HepG2 (cell line): Measurements from ENCODE around the gene INF2. TPM values are rescaled to one million over a fixed set of nuclear protein-coding genes. Genes with fewer than 3 reads are reported as not detected.

Experiments used
- ATF1 ChIP-seq: IDR thresholded peaks from 2 replicates; pipeline ENCODE4 v1.6.1; 2016; ENCODE audit warnings: mild to moderate bottlenecking, control low read depth
- FOXK1 ChIP-seq: sonication (generic); formaldehyde crosslinking; IDR thresholded peaks from 2 replicates; pipeline ENCODE4 v1.4.0; 2020; ENCODE audit warnings: low read depth, missing genetic modification reagents, borderline replicate concordance
- GATA4 ChIP-seq: sonication (generic); IDR thresholded peaks from 2 replicates; pipeline ENCODE4 v1.6.1; 2016; ENCODE audit warnings: antibody characterized with exemption, low read depth, borderline replicate concordance
- KDM5A ChIP-seq: fragments of 200-600 bp; sonication (generic); IDR thresholded peaks from 2 replicates; pipeline ENCODE4 v1.7.0; 2018; ENCODE audit warnings: antibody characterized with exemption, mild to moderate bottlenecking, low read length, borderline replicate concordance
- MAFG ChIP-seq: sonication (generic); formaldehyde crosslinking; IDR thresholded peaks from 2 replicates; pipeline ENCODE4 v1.5.1; 2020; ENCODE audit warnings: mild to moderate bottlenecking, missing genetic modification reagents
- MLLT10 ChIP-seq: sonication (generic); formaldehyde crosslinking; IDR thresholded peaks from 2 replicates; pipeline ENCODE4 v1.4.0; 2020; ENCODE audit warnings: missing genetic modification reagents
- NAIF1 ChIP-seq: sonication (generic); formaldehyde crosslinking; IDR thresholded peaks from 2 replicates; pipeline ENCODE4 v1.5.0; 2020; ENCODE audit warnings: mild to moderate bottlenecking, missing genetic modification reagents, borderline replicate concordance
- POLR2AphosphoS5 ChIP-seq: IDR thresholded peaks from 2 replicates; pipeline ENCODE4 v1.6.1; 2012; ENCODE audit warnings: low read depth, low read length
- RBM22 ChIP-seq: fragments of 200-400 bp; formaldehyde crosslinking; optimal IDR thresholded peaks from 2 replicates; pipeline ENCODE3; 2017; ENCODE audit warnings: mild to moderate bottlenecking, low read length, moderate library complexity
- RFXAP ChIP-seq: sonication (generic); formaldehyde crosslinking; IDR thresholded peaks from 2 replicates; pipeline ENCODE4 v1.4.0; 2020; ENCODE audit warnings: missing genetic modification reagents, borderline replicate concordance
- SNAPC2 ChIP-seq: sonication (generic); formaldehyde crosslinking; IDR thresholded peaks from 2 replicates; pipeline ENCODE4 v1.8.1; 2022; ENCODE audit warnings: mild to moderate bottlenecking, missing genetic modification reagents
- SOX6 ChIP-seq, 2 experiments: fragments of 450-650 bp in 1 of 2; sonication (generic) in 1 of 2; formaldehyde crosslinking in 1 of 2; IDR thresholded peaks; 2 replicates each; pipeline versions ENCODE4 v1.4.0 to v1.6.1; 2017 to 2020; ENCODE audit warnings: antibody characterized with exemption in 1 of 2, mild to moderate bottlenecking in 1 of 2, missing genetic modification reagents in 1 of 2
- TRIM24 ChIP-seq: sonication (generic); formaldehyde crosslinking; IDR thresholded peaks from 2 replicates; pipeline ENCODE4 v1.8.0; 2022; ENCODE audit warnings: mild to moderate bottlenecking, missing genetic modification reagents
- TSC22D2 ChIP-seq: sonication (generic); formaldehyde crosslinking; IDR thresholded peaks from 2 replicates; pipeline ENCODE4 v1.5.1; 2020; ENCODE audit warnings: missing genetic modification reagents, mild to moderate bottlenecking, borderline replicate concordance
- ZNF10 ChIP-seq: sonication (generic); formaldehyde crosslinking; IDR thresholded peaks from 2 replicates; pipeline ENCODE4 v1.4.0; 2020; ENCODE audit warnings: mild to moderate bottlenecking, low read depth, missing genetic modification reagents, borderline replicate concordance
- ZNF234 ChIP-seq: sonication (generic); formaldehyde crosslinking; conservative IDR thresholded peaks from 2 replicates; pipeline ENCODE4 v1.5.1; 2020; ENCODE audit warnings: mild to moderate bottlenecking, missing genetic modification reagents
- ZNF317 ChIP-seq: sonication (generic); formaldehyde crosslinking; IDR thresholded peaks from 2 replicates; pipeline ENCODE4 v1.5.0; 2020; ENCODE audit warnings: mild to moderate bottlenecking, missing genetic modification reagents
- ZNF44 ChIP-seq: sonication (generic); formaldehyde crosslinking; IDR thresholded peaks from 2 replicates; pipeline ENCODE4 v1.5.1; 2020; ENCODE audit warnings: mild to moderate bottlenecking, missing genetic modification reagents
- ZNF547 ChIP-seq: sonication (generic); formaldehyde crosslinking; IDR thresholded peaks from 2 replicates; pipeline ENCODE4 v1.5.1; 2020; ENCODE audit warnings: mild to moderate bottlenecking, missing genetic modification reagents
- ZNF75D ChIP-seq: sonication (generic); formaldehyde crosslinking; IDR thresholded peaks from 2 replicates; pipeline ENCODE4 v1.8.1; 2023; ENCODE audit warnings: missing genetic modification reagents, mild to moderate bottlenecking, borderline replicate concordance
- ZNF766 ChIP-seq: sonication (generic); formaldehyde crosslinking; IDR thresholded peaks from 2 replicates; pipeline ENCODE4 v1.5.0; 2020; ENCODE audit warnings: missing genetic modification reagents, borderline replicate concordance
- ZSCAN22 ChIP-seq: sonication (generic); formaldehyde crosslinking; IDR thresholded peaks from 2 replicates; pipeline ENCODE4 v1.4.0; 2020; ENCODE audit warnings: mild to moderate bottlenecking, missing genetic modification reagents
- polyA plus RNA-seq, 8 experiments: library from polyadenylated mRNA; depleted of rRNA in 3 of 8; stranded (reverse) in 7 of 8; unstranded in 1 of 8; fragments of >200 nt; fragmentation: Illumina TruSeq in 4 of 8; extraction: Trizol in 4 of 8; gene quantifications; 2 replicates each; pipeline versions ENCODE4 v1.2.1 to v1.2.3, GENCODE V29; 2011 to 2016; ENCODE audit warnings: low read depth in 4 of 8, missing spikeins in 1 of 8, mixed read lengths in 1 of 8; ENCODE audit not compliant: insufficient read depth in 1 of 8
- total RNA-seq, 5 experiments: library from RNA; depleted of rRNA; stranded (reverse); fragments of >200 nt; fragmentation: Illumina TruSeq; extraction: Trizol; gene quantifications; 2 replicates each; pipeline ENCODE4 v1.2.3, GENCODE V29; 2016; ENCODE audit warnings: low read depth in 1 of 5
- TF ChIP-seq, protein P1 (sequence below): sonication (generic); formaldehyde crosslinking; IDR thresholded peaks from 2 replicates; pipeline ENCODE4 v1.4.0; 2020; ENCODE audit warnings: missing genetic modification reagents, low read depth, mild to moderate bottlenecking, borderline replicate concordance
- TF ChIP-seq, protein P2 (sequence below): sonication (generic); formaldehyde crosslinking; IDR thresholded peaks from 2 replicates; pipeline ENCODE4 v1.8.1; 2022; ENCODE audit warnings: mild to moderate bottlenecking, missing genetic modification reagents
- TF ChIP-seq, protein P3 (sequence below): sonication (generic); formaldehyde crosslinking; IDR thresholded peaks from 2 replicates; pipeline ENCODE4 v1.5.1; 2020; ENCODE audit warnings: missing genetic modification reagents, mild to moderate bottlenecking, borderline replicate concordance
- TF ChIP-seq, protein P4 (sequence below): sonication (generic); formaldehyde crosslinking; IDR thresholded peaks from 2 replicates; pipeline ENCODE4 v1.8.1; 2023; ENCODE audit warnings: mild to moderate bottlenecking, missing genetic modification reagents

The INF2 gene
- total and polyA plus RNA-seq, 2 of the 13 experiments (the other 11 are each of a cell fraction or from before 2014, with no cell fraction given): 16.4 to 26.4 TPM

DNA sequence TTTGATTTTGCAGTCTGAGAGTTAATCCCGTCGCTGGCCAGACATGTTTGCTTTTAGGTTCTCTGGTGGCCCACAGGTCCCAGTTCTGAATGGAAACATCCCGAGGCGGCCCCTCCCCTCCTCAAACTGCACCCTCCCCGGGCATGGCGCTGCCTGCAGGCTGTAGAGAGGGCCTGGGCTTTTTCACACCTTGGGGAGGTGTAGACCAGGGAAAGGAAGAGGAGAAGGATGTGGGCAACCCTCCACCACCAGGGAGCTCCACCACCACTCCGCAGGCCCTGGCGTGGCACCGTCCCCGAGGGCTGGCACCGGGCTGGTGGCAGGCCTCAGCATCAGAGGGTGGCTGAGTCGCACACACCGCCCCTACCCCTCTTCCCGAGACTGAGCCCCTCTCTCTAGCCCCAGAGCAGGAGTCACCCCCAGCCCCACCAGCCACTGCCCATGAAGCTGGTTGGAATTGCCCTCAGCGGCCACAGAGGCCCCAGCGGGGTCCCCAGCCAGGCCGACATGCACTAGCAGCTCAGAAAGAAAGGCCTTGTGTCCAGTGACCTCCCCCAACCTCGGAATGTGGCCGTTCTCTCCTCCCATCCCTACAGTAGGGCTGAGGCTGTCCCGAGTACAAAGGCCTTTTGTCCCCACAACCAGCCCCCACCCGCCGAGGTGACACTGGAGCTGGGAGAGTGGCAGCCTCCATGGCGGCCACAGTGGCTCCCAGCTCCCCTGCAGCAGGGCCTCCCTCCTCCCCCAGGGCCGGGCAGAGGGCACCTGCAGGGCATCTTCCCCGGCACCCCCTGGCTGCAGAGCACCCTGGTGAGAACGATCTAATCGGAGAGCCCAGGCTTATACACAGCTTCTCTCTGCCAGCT lies 23.5 kb upstream of the INF2 start (continued):
- TF ChIP-seq ZNF766 (no peak; the same call in 1 of the 2 replicates), GATA4 (no peak), RBM22 (no peak), ZNF234 (0 out of 2 replicates have a peak, but pooled peaks have one; percentile 18), RFXAP (CRISPR knock-in tag) (no peak; the same call in 1 of the 2 replicates), ZSCAN22 (CRISPR knock-in tag) (peak; percentile 71; the same call in 1 of the 2 replicates), ZNF547 (CRISPR knock-in tag) (no peak), MAFG (CRISPR knock-in tag) (no peak), ZNF10 (no peak), FOXK1 (CRISPR knock-in tag) (peak; percentile 18; the same call in 1 of the 2 replicates), KDM5A (no peak), ATF1 (CRISPR knock-in tag) (no peak), ZNF44 (CRISPR knock-in tag) (no peak), TSC22D2 (no peak; the same call in 1 of the 2 replicates), POLR2AphosphoS5 (peak; percentile 58), SNAPC2 (CRISPR knock-in tag) (peak; percentile 80; the same call in 1 of the 2 replicates), ZNF75D (CRISPR knock-in tag) (no peak), MLLT10 (CRISPR knock-in tag) (no peak), NAIF1 (CRISPR knock-in tag) (peak; percentile 61; the same call in 1 of the 2 replicates), ZNF317 (CRISPR knock-in tag) (peak; percentile 81), TRIM24 (CRISPR knock-in tag) (no peak), SOX6 (IDR thresholded peaks at IDR 0.05) (no peak), SOX6 (CRISPR knock-in tag; IDR thresholded peaks at IDR 0.05) (peak; percentile 94)
- TF ChIP-seq, protein P1, sequence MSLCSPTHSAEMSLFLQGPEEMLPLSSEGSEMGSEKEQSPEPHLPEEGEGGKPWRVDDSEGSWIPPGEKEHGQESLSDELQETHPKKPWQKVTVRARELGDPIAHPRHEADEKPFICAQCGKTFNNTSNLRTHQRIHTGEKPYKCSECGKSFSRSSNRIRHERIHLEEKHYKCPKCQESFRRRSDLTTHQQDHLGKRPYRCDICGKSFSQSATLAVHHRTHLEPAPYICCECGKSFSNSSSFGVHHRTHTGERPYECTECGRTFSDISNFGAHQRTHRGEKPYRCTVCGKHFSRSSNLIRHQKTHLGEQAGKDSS (CRISPR knock-in tag): peak; percentile 68; the same call in 1 of the 2 replicates
- TF ChIP-seq, protein P2, sequence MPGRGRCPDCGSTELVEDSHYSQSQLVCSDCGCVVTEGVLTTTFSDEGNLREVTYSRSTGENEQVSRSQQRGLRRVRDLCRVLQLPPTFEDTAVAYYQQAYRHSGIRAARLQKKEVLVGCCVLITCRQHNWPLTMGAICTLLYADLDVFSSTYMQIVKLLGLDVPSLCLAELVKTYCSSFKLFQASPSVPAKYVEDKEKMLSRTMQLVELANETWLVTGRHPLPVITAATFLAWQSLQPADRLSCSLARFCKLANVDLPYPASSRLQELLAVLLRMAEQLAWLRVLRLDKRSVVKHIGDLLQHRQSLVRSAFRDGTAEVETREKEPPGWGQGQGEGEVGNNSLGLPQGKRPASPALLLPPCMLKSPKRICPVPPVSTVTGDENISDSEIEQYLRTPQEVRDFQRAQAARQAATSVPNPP (CRISPR knock-in tag): no peak
- TF ChIP-seq, protein P3, sequence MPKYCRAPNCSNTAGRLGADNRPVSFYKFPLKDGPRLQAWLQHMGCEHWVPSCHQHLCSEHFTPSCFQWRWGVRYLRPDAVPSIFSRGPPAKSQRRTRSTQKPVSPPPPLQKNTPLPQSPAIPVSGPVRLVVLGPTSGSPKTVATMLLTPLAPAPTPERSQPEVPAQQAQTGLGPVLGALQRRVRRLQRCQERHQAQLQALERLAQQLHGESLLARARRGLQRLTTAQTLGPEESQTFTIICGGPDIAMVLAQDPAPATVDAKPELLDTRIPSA: no peak
- TF ChIP-seq, protein P4, sequence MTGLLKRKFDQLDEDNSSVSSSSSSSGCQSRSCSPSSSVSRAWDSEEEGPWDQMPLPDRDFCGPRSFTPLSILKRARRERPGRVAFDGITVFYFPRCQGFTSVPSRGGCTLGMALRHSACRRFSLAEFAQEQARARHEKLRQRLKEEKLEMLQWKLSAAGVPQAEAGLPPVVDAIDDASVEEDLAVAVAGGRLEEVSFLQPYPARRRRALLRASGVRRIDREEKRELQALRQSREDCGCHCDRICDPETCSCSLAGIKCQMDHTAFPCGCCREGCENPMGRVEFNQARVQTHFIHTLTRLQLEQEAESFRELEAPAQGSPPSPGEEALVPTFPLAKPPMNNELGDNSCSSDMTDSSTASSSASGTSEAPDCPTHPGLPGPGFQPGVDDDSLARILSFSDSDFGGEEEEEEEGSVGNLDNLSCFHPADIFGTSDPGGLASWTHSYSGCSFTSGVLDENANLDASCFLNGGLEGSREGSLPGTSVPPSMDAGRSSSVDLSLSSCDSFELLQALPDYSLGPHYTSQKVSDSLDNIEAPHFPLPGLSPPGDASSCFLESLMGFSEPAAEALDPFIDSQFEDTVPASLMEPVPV (CRISPR knock-in tag): no peak
